Right atrium auricular region (tissue), 2 donors: ENCODE results near the gene KRTAP12-2. TPM values are rescaled to one million over a fixed set of nuclear protein-coding genes. Genes with fewer than 3 reads are reported as not detected.

Source experiments
- DNase-seq: peaks from one replicate; pipeline ENCODE4 v3.0.0-alpha.2; 2019; ENCODE audit warnings: low spot score
- H3K27ac ChIP-seq, 2 donors: fragments of 200-600 bp; sonication (generic); 1 replicate in 1 of 2; 2 replicates in 1 of 2; pipeline ENCODE4 v1.5.1; 2016 to 2019
- H3K27me3 ChIP-seq, 2 donors: fragments of 200-600 bp; sonication (generic); one replicate each; pipeline versions ENCODE4 v1.5.1 to v1.6.0; 2017 to 2019
- H3K36me3 ChIP-seq: fragments of 200-600 bp; sonication (generic); one replicate; pipeline ENCODE4 v1.5.1; 2016
- H3K4me1 ChIP-seq, 2 donors: fragments of 200-600 bp; sonication (generic); one replicate each; pipeline versions ENCODE4 v1.5.1 to v1.6.0; 2017 to 2019
- H3K4me3 ChIP-seq, 2 donors: fragments of 200-600 bp; sonication (generic); 1 replicate in 1 of 2; 2 replicates in 1 of 2; pipeline ENCODE4 v1.5.1; 2017 to 2019; ENCODE audit warnings: mild to moderate bottlenecking in 1 of 2, moderate library complexity in 1 of 2
- H3K9me3 ChIP-seq, 2 donors: fragments of 200-600 bp; sonication (generic); one replicate each; pipeline ENCODE4 v1.5.1; 2019
- total RNA-seq, 2 donors: library from RNA; depleted of rRNA; stranded (reverse); fragments of >200 nt; gene quantifications; one replicate each; pipeline ENCODE4 v1.1.0, GENCODE V29; 2016
- TF ChIP-seq, protein P1 (sequence below), 2 donors: fragments of 200-600 bp; sonication (generic); IDR thresholded peaks; one replicate each; pipeline ENCODE4 v1.5.1; 2019; ENCODE audit warnings: antibody characterized with exemption in 2 of 2

Gene KRTAP12-2
- total RNA-seq, 2 donors from 2014 or later = not detected

DNA sequence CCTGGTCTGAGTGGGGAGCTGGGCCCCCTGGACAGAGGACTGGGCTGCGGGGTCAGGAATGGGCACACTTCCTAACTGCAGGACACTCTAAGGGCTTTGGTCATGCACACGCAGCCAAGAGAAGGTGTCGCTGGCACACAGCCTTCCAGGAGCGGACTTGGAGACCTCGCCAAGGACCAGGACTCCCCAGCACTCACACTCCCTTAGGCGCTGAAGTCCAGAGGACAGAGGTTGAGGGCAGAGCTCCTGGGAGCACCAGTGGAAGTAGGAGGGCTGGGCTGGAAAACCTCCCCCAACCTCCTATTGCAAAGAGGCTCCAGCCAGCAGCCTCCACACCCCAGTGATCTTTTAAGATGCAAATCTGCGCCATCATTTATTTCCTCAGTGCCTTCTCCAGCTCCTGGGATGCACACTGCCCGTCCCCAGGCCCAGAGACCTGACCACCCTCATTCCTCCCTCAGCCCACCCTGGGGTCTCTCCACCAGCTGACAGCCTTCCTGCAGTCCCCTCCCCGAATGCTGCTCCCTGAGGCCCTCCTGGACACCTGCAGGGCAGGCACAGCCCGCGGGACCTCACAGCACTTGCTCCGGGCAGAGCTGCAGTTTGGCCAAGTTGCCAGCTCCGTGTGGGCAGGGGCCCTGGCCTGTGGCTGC is 41.6 kb upstream of the KRTAP12-2 start:
- no peak for DNase-seq
- TF ChIP-seq, protein P1, sequence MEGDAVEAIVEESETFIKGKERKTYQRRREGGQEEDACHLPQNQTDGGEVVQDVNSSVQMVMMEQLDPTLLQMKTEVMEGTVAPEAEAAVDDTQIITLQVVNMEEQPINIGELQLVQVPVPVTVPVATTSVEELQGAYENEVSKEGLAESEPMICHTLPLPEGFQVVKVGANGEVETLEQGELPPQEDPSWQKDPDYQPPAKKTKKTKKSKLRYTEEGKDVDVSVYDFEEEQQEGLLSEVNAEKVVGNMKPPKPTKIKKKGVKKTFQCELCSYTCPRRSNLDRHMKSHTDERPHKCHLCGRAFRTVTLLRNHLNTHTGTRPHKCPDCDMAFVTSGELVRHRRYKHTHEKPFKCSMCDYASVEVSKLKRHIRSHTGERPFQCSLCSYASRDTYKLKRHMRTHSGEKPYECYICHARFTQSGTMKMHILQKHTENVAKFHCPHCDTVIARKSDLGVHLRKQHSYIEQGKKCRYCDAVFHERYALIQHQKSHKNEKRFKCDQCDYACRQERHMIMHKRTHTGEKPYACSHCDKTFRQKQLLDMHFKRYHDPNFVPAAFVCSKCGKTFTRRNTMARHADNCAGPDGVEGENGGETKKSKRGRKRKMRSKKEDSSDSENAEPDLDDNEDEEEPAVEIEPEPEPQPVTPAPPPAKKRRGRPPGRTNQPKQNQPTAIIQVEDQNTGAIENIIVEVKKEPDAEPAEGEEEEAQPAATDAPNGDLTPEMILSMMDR (IDR thresholded peaks at IDR 0.05) = no peak
- Histone ChIP-seq H3K4me3 (no peak overlapping the region), H3K36me3 (no peaks in the 10 kb centered on the region), H3K9me3 (no peaks in the 10 kb centered on the region), H3K4me1 (peaks cover 0 to 46% of the 10 kb centered on the region in 2 donors), H3K27me3 (peaks cover 0 to 59% of the 10 kb centered on the region in 2 donors), H3K27ac (no peak overlapping the region)

DNA sequence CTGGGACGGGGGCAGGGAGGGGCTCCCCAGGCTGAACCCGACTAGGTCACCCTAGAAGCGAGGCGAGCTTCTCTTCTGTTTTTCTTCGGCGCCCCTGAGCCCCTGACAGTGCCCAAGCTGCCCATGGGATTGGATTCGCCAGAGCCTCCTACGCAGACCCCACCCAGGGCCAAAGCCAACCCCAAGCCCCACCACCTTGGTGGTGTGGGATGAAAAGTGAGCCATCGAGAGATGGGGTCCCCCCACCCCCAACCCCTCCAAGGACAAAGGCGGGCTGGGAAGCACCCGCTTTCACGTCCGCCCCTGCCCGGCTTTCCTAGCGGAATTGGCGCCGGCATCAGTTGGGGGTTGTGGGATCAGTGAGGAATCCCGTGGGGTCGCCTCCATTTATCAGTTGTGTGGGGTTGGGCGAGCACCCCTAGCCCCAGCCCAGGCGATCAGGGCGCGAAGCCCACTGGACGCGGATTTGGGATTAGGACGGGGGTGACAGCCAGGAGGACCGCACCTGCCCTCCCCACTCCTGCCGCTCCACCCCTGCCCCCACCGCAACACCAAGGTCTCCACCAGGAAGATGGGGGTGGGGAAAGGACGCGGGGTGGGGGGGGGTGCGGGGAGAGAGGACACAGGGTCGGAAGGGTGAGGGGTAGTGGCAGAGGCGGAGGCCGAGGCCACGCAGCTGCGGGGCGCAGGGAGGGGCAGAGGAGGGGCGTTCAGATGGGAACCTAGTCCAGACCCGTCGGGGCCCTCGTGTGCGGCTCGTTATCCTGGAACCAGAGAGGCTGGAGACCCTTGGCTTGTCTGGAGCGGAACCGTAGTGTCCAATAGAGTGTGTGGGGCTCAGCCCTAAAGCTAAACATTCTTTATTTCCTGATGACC is 40.2 kb upstream of the KRTAP12-2 start:
- Histone ChIP-seq H3K9me3 (no peaks in the 10 kb centered on the region), H3K4me3 (no peak overlapping the region), H3K4me1 (peaks cover 0 to 42% of the 10 kb centered on the region in 2 donors), H3K36me3 (no peaks in the 10 kb centered on the region), H3K27me3 (peaks cover 0 to 45% of the 10 kb centered on the region in 2 donors), H3K27ac (no peak overlapping the region)
- TF ChIP-seq, protein P1 (IDR thresholded peaks at IDR 0.05) = no peak
- DNase-seq = no peak

GRCh38 chr21:44706026-44706705 is 39.4 kb upstream of the KRTAP12-2 start:
- DNase-seq = no peak
- no peaks in the 10 kb centered on the region for H3K36me3 ChIP-seq
- H3K4me3 ChIP-seq = no peak overlapping the region
- peaks cover 0 to 37% of the 10 kb centered on the region in 2 donors for H3K27me3 ChIP-seq
- TF ChIP-seq, protein P1 (IDR thresholded peaks at IDR 0.05) = no peak
- H3K9me3 ChIP-seq = no peaks in the 10 kb centered on the region
- H3K27ac ChIP-seq = no peak overlapping the region
- peaks cover 0 to 34% of the 10 kb centered on the region in 2 donors for H3K4me1 ChIP-seq

DNA sequence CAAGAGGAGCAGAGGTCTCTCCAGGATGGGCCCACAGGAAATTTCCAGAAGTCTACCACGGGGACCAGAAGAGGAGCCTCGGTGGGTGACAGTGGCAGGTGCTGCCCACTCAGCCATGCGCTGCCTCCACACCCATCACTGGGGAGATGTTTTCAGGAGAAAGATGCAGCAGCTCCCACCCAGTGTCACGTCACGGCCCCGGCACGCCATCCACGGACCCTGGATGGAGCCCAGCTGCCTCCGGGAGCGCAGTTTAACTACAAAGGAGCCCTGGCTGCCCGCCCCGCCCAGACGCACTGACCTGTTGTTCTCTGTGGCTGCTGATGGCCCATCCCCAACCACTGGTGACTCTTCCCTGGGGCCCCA is 37.9 kb upstream of the KRTAP12-2 start:
- Histone ChIP-seq H3K27me3 (peaks cover 0 to 31% of the 10 kb centered on the region in 2 donors), H3K4me3 (no peak overlapping the region), H3K36me3 (no peaks in the 10 kb centered on the region), H3K27ac (no peak overlapping the region), H3K9me3 (no peaks in the 10 kb centered on the region), H3K4me1 (peaks cover 0 to 19% of the 10 kb centered on the region in 2 donors)
- DNase-seq = peak; percentile 26
- TF ChIP-seq, protein P1 (IDR thresholded peaks at IDR 0.05) = no peak

DNA sequence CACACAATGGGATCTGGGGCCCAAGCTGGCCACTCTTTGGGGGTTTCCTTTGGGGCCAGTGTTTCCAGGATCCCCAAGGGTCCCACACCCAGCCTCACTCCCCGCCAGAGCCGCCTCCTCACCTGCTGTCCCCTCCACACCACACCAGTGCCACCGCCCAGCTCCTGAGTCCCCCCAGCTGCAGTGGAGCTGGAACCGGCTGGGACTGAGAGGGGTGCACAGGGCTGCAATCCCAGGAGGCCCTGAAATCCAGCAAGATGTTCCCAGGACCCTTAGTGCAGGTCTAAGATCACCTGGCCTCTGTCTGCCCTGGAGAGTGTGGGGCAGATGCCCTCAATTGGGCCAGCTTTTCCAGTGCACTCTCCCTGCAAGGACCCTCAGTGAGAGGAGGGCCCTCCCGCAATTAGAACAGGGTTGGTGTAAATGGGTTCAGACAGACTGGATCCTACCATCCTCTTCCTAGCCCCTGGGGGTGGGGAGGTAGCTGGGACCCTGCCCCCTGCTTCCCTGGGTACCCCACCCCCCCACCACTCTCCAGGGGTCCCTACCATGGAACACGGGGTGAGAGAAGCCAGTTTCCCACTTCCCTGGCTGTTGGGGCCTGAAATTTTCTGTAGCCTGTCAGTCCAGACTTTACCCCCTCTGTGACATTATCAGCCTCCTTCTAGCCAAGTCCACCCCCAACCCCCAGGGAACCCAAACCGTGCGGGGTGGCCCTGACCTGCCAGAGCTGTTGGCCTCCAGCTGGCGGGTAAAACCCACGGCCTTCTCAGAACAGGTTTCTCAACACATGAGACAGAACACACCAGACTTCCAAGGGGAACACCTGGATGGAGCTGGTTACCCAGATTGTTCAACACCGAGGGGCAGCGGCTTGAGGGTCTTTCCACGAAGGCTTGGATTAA is 37.3 kb upstream of the KRTAP12-2 start:
- peak; percentile 44 for DNase-seq
- TF ChIP-seq, protein P1 (IDR thresholded peaks at IDR 0.05) = no peak
- Histone ChIP-seq H3K9me3 (no peaks in the 10 kb centered on the region), H3K36me3 (no peaks in the 10 kb centered on the region), H3K27me3 (peaks cover 0 to 24% of the 10 kb centered on the region in 2 donors), H3K27ac (no peak overlapping the region), H3K4me3 (no peak overlapping the region), H3K4me1 (peaks cover 0 to 13% of the 10 kb centered on the region in 2 donors)
